GM18951 (cell line): ENCODE data around the gene LACC1.
A peak's percentile ranks its signal among the peaks of the same experiment; 100 is the strongest.

Experiments used
- POLR2A ChIP-seq: IDR thresholded peaks from 4 replicates; pipeline ENCODE4 v1.6.1; 2011; ENCODE audit warnings: mild to moderate bottlenecking; ENCODE audit not compliant: insufficient read length, insufficient read depth; ENCODE audit errors: extremely low read depth
- in situ Hi-C: fragments of 300-500 bp; cut with MboI; formaldehyde crosslinking; loops from one replicate; pipeline ENCODE4 v1.12.0; 2022; ENCODE audit warnings: low sequenced_read_pairs, mixed read lengths, inconsistent platforms; ENCODE audit not compliant: unreplicated experiment

The LACC1 gene

GRCh38 chr13:43877326-43877725 lies 2.4 kb upstream of the LACC1 start:
- no peak for TF ChIP-seq POLR2A
- in situ Hi-C loops: no loop called here

- TF ChIP-seq POLR2A: no peak
- in situ Hi-C loops: no loop called here
These were observed 1.9 kb upstream of the LACC1 start for GRCh38 chr13:43877766-43878165.

- TF ChIP-seq POLR2A: peak; percentile 56
- in situ Hi-C loops: no loop called here
These were observed 581 bp upstream of the LACC1 start, which contains the start of gene CCDC122 for GRCh38 chr13:43878892-43879754. CCDC122 (minus strand) TSS chr13:43879740; CDS start chr13:43869376, 10,364 bp downstream.

- in situ Hi-C loops: no loop called here
- TF ChIP-seq POLR2A: no peak
These were observed 631 bp downstream of the LACC1 start for GRCh38 chr13:43880214-43880855.

- in situ Hi-C loops: no loop called here
- no peak for TF ChIP-seq POLR2A
These were observed 1.2 kb downstream of the LACC1 start for GRCh38 chr13:43880926-43881325.

GRCh38 chr13:43881580-43881979 lies 1.9 kb downstream of the LACC1 start:
- in situ Hi-C loops: no loop called here
- TF ChIP-seq POLR2A: no peak

- in situ Hi-C loops: no loop called here
- TF ChIP-seq POLR2A: no peak
These were observed 3.9 kb downstream of the LACC1 start for GRCh38 chr13:43883631-43884030.

- no peak for TF ChIP-seq POLR2A
These were observed 4.5 kb downstream of the LACC1 start for GRCh38 chr13:43884222-43884621.

GRCh38 chr13:43894438-43894837 lies 14.7 kb downstream of the LACC1 start:
- no peak for TF ChIP-seq POLR2A
- in situ Hi-C loops: no loop called here

More at GRCh38 chr13:43884222-43884621, 4.5 kb downstream of the LACC1 start:
- in situ Hi-C loops: no loop called here

GRCh38 chr13:43895940-43896339 lies 16.2 kb downstream of the LACC1 start:
- TF ChIP-seq POLR2A: no peak
- in situ Hi-C loops: no loop called here

- in situ Hi-C loops: loop anchor here (10.0 kb wide), 1 partner anchor 539 kb away; no protein-coding TSS in a partner anchor
- TF ChIP-seq POLR2A: no peak
These were observed 25.8 kb downstream of the LACC1 start for GRCh38 chr13:43905435-43906031.

GRCh38 chr13:43908156-43909126 lies 28.7 kb downstream of the LACC1 start:
- in situ Hi-C loops: loop anchor here (10.0 kb wide), 1 partner anchor 536 kb away; no protein-coding TSS in a partner anchor

More at GRCh38 chr13:43908156-43909126, 28.7 kb downstream of the LACC1 start:
- TF ChIP-seq POLR2A: no peak
